Stimulated activated CD4-positive, alpha-beta T cell treated with anti-CD3 and anti-CD28 coated beads, Interleukin-4, amount 100 ng/mL, for 1 hour (primary cell): ENCODE measurements around the gene GZF1.

Source experiments
- DNase-seq: peaks from one replicate; pipeline ENCODE4 v3.0.0-alpha.2; 2020

The GZF1 gene

DNA sequence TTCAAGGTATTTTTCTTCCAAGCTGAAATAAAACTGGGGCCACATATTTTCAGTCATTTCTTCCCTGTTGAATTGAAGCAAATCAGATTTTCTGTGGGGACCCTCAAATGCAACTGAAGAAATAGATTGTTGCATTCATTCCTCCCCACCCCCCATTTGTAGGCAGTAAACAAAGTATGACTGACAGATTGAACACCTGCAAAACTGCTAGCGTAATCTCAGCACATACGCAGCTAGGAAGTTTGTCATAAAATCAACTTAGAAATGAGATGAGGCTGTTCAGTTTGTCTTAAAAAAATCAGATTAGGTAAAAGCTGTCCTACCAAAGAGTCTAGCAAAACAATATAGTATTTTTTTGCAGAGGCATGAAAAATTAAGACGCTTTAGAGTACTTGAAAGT is 8.9 kb downstream of the GZF1 start:
- DNase-seq: no peak

DNA sequence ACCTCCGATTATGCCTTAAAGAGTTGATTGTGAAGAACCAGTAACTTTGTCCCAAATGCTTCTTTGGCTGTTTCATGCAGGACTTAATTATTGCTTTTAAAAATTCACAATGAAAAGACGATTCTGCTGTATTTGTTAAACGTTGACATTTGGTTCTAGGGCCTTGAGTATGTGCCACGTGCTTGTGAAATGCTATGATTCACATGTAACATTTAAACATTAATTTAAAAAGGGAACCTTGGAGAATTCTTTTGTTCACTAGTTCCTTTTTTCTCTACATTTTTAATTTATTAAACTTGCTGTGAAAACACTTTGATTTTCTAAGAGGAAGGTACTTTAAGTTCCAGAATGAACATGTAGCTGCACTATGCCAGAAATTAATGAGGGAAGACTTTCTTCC is 9.5 kb downstream of the GZF1 start:
- no peak for DNase-seq

DNA sequence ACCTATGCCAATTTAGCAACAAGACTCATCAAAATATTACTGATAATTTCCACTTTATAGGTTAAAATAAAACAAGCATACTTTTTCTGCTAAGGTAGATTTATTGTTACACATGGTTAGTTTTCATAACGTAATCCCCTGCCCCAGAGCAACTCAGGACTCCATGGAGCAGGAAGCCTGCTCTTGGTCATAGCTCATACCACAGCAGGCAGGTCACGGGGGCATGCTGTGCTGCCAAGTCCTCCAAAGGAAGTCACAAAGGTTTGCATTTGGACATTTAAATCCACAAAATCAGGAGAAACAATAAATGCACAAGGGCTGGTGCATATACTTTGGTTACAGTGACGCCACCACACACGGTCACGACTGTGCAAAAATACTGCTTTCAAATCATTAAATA is 12.5 kb downstream of the GZF1 start:
- no peak for DNase-seq

DNA sequence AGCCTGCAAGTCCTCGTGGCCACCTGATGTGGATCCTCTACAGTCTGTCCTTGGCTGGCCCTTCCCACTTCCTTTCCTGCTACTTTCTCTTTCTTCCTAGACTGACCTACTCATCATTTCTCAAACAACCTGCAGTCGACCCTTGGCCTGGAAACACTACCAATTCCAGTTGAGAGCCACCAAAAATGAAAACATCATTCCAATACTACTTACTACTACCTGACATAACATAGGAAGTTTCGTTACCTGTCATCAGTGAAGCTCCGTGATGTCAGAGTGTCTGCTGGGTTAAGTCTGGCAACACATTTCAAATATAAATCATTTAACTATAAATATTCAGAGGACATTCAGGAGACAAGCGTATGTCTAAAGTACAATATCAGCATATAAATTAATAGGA is 13.8 kb downstream of the GZF1 start:
- DNase-seq: no peak

DNA sequence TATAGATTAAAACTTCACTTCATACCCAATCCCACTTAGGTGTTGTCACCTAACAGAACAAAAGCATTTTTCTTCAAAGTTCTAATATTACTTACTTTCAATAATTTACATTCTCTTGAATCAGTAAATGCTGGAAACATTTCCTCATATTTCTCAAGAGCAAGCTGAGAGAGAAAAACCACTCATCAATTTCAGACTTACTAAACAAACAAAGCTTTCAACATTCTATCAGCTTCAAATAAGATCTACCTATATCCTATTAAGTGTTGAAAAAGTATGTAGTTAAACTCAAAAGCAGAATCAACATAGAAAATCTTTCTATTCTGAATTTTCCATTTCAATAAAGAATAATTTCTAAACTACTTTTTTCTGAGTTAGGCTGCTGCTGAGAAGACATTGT is 17.8 kb downstream of the GZF1 start:
- no peak for DNase-seq

DNA sequence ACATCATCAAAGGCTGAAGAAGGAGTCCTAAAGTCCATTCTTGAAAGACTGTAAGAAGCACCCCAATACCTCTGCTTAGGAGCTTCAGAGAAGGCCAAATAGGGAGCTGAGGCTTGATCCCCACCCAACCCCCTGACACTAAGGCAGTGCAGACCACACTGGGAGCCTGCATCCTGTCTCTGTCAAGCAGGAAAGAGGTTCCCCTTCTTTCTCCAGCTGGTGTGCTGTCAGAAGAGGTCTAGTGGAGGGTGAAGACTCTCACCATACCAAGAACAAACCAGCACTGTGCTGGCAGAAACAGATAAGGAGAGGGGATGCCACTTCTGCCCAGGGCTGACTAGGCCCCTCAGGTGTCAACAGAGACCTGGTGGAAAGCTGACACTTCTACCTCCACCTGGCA is 19.9 kb downstream of the GZF1 start:
- DNase-seq: no peak

DNA sequence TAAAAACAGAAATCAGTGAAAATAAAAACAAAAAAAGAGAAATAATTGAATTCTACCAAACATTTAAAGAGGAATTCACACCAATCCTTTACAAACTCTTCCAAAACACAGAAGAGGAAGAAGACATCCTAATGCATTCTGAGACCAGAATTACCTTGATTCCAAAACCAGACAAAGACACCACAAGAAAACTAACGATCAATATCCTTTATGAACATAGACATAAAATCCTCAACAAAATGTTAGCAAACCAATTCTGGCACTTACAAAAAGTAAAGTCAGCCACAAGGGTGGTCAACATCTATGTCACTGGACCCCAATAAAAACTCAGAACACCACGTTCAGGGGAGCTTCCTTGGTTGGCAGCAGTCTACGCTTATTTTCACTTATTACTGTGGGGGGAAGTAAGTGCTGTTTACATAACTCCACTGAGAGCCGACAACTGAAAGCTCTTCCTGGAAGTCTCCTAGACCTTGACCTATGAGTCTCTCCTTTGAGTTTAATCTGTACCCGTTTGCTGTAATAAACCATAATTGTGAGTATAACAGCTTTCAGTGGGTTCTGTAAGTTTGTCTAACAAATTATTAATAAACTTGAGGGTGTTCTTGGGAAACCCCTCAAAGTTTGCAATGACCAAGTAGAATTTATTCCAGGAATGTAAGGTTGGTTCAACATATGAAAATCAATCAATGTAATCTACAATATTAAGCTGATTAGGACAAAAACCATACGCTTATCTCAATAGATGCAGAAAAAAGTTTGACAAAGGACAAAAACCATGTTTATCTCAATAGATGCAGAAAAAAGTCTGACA is 24.5 kb downstream of the GZF1 start:
- no peak for DNase-seq

DNA sequence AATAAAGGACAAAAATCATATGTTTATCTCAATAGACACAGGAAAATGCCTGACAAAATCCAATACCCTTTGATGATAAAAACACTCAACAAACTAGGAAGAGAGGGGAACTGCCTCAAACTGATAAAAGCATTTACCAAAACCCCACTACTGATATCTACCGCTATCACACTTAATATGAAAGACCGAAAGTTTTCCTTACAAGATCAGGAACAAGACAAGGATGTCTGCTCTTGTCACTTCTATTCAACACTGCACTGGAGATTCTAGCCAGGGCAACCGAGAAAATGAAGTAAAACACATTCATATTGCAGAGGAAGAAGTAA is 25.1 kb downstream of the GZF1 start:
- DNase-seq: no peak

DNA sequence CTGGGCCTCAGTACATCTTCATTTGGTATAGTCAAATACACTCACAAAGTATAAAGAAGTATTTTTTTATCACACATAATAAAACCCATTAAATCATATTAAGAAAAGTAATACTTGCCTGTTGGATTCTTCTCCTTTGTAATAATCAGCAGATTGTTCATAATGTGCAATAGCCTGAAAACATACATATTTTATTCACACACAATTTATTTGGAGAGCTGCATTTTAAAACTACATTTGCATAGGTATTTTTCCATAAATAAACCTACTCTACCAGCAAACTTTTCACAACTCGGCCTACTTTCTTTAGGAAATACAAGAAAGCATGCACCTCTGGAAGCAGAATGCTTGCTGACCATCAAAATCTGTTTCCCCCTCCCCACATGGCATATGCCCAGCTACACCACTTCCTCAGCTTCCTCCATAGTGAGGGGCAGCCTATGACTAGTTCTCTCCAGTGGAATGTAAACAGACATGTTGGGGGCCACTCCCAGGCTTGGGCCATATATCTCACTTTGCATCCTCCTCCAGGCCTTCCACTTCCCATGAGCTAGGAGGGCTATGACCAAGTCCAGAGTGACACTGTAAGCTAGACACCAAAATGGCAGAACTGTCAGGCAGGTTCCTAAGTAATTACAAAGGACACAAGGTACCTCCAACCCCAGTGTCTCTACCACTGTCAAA is 28.3 kb downstream of the GZF1 start:
- DNase-seq: no peak

DNA sequence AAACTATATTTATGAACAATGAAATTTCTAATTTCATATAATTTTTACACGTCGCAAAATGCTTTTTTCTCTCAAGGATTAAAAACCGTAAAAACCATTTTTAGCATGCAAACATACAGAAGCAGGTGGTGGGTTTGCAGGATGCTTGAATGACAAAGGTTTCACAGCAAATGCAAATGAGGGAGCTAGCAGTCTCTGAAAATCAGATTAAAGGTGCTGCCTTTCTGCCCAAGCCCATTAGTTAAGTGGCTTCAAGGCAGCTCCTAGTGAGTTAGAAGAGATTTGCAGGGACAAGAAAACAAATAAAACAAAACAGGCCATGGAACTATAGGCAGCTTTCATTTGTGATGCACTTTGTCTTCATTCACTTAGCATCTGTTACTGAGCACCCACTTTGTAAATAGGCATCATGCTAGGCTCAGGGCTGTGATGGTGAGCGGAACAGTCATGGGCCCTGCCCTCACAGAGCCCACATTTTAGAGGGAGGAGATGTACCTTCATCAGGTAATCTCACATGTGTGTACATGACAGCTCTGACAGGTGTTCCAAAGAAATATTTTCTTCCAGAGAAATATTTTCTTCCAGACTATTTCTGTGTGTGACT is 29.8 kb downstream of the GZF1 start:
- DNase-seq: no peak

DNA sequence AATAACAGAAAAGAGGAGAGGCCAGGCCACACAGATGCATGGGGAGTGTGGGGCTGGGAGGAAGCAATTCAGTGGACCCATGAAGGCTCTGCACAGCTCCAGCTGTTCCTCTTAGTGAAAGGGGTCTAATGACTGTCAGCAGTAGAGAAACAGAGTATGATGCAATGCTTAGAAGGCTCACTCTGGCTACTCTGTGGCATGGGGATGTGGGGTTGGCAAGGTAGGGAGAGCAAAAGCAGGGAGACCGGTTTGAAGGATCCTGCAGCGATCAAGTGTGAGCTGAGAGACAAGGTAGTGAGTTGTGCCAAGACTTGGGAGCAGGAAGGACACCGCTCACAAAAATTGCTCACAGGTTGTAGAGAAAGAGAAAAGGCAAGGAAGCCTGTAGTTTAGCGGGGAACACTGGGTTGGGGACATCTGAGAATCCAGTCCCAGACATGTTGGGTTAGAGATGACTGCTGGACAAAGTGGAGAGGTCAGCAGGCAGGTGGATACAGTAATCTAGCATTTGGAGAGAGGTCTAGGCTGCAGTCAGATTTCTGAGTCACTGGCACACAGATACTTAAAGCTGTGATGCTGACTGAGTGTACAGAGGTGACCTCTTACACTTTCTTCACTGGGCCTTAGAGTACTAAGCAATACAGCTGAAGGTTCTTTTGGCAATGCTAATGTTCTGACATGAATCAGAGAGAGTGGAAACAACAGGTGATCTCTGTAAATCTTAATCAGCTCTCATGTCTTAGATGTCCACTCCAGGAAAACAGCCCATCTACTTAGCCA is 32.2 kb downstream of the GZF1 start:
- DNase-seq: no peak

DNA sequence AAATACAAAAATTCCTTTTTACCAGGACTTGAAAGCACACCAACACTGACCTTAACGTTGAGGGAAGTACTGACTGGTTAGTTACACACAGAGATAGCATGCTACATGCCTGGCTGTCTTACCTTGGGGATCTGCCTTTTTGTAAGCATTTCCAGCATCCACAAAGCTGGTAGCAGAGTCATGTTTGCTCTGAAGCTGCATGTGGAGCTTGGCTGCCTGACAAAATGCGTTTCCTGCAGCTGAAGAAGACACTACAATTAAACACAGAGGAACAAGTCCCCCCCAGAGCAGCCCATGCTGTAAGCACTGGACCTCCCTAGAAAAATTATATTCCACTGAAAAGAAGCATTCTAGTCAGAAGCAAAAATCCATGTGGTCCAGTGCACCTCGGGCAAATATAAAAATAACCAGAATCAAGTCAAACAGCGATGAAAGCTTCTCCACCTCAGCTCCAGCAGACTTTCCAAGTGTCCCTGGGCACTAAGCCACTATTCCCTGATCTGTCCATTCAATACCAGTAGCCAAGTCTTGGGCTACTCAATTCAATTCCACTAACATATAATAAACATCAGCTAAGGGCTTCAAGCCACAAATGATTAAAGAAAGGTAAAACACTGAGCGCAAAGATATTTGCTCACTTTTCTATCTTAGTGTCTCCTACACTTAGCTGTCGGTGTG is 35.1 kb downstream of the GZF1 start:
- DNase-seq: no peak

DNA sequence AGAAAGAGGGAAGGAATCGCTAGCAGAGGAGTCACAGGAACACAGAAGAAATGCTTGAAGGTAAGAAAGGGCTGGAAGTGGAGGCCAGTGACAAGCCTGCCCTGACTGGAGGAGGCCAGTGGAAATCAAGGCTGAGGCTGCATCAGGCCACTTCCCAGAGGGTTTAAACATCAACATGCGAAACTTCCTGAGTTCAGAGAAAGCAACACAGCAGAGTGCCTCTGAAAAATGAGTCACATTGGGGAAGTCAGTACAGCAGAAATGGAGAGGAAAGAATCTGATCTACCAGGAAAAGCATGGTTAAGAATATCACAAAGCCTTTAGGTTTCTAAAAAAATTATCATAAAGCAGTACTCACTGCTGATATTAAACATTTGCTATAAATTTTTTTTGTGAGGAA is 36.0 kb downstream of the GZF1 start:
- no peak for DNase-seq

DNA sequence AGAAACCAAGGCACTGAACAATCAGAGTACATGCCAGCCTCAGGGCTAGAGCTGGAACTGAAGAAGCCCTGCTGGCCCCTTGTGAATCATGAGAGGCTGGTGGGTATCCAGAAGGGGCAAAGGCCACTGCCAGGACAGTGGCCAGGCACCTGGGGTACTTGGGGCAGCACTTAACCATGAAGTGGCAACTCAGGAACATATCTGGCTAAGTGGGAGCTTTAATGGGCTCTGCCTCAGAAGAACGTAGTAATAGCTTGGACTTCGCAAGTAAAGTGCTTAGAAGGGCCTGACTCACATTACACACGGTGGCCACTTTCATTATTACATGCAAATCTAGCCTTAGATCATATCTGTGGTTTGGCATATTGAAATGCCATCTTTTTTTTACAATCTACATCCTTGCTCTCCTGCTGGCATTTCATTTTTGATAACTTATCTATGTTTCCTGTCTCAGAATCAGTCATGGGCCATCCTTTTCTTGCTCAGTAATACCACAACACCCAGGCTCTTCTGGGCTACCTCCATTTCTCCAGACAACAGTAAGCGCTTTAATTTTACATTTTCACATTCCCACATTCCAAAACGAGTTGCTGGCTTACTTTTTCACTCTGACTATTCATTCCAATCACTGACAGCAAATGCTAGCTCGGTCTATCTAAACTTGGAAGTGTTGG is 37.7 kb downstream of the GZF1 start:
- DNase-seq: no peak

DNA sequence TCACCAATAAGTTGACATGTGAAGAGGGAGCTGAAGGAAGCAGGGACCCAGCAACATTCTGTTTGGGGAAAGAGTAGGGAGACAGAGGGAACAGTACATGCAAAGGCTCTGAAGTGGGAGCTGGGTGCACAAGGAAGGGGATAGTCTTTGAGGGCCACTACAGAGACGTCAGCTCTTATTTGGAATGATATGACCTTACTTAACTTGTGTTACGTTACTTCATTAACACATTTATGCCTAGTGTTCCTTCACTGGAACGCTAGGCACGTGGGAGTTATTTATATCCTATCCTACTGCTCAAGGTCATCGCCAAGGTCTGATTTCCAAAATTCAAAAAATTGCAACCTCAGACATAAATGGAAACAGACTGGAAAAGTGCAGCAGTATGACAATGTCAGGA is 39.1 kb downstream of the GZF1 start:
- no peak for DNase-seq

DNA sequence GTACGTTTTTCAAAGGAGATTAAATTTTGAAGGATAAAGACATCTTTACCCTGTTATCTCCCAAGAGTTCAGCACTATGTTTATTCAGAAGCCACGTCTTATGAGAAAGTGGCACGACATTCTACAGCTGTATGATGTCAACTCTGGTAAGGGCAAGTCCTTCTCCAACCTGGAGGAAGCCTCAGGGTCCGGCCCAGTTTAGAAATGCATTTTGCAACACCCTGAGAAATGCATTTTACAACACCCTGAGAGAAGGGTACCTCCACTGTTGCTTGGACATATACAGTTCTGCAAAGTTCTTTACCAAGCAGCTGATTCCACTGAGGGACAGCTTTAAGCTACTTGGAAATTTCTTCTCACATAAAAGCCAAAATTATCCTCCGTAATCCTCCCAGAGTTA is 41.8 kb downstream of the GZF1 start:
- DNase-seq: no peak

DNA sequence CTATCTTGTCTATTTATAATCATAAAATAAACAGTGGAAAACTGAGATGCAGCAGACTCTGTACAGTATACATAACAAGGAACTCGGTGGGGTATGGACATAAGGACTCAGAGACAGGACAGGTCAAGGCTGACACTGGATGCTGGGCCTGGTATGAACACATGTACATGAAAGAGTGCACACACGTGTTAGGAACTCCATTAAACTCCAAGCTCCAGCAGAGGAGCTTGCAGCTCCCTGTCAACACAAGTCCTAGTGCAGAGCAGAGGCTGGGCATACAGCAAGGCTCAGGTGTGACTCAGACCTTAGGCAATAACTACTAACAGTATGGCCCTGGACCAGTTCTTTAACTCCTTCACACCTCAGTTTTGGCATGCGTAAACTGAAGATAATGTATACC is 42.2 kb downstream of the GZF1 start:
- DNase-seq: no peak

DNA sequence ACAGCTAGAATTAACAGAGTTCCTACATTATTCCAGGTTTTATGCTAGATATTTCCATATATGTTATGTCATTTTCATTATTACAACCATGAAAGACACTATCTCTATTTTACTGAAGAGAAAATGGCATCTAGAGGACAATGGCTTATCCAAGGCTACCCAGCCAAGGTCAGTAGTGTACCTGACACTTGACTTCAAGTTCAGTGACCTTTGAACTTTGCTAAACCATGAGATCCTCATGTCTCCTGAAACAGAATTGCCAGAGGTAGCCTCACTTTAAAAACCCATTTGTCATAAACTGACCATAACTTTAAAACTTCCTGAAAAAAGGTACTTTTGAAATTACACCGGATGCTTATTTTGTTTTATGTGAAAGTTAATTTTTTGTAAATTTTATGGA is 44.9 kb downstream of the GZF1 start:
- no peak for DNase-seq

DNA sequence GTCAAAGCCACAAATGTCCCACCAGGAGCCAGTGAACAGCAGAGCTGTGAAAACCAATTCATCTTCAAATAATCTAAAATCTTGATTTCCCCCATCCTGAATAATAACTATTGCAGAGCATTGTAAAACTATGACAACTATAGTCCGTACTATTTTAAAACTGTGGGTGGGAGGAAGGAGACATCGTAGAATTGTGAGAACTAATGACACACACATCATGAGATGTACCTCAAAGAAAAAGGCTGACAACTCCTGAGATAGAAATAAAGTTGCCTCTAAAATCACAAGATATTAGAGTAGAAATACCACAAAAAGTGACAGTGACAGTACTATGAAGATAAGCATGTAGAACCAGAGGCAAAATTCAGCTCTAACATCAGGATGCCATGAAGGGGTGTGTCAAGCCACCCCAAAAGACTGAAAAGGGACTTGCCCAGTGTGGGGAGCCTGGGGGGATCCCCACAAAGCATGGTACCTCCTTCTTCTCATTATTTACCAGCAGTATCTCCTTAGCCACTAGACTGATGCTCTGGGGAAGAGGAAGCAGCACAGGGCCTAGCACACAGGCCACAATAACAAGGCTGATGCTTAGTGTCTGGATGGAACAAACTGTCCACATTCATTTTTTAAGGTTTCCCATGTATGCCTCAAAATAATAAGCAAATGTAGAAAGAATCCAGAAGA is 45.9 kb downstream of the GZF1 start:
- no peak for DNase-seq

DNA sequence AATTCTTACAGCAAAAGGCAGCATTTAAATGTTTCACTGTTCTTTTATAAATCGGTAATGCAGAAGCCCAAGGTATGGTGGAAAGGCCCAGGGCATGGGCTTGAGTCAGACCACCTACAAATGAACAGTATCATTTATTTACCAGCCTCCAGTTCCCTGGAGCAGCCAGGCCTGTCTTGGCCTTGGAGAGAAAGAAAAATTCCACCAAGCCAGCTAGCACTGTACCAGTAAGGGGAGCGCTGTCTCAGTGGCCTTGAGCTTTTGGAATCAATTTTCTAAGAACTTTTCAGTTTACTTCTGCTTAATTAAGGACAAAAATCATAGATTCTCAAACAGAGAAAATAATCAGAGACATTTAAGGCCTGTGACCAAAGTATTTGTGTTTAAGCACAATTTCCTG is 47.0 kb downstream of the GZF1 start:
- no peak for DNase-seq

DNA sequence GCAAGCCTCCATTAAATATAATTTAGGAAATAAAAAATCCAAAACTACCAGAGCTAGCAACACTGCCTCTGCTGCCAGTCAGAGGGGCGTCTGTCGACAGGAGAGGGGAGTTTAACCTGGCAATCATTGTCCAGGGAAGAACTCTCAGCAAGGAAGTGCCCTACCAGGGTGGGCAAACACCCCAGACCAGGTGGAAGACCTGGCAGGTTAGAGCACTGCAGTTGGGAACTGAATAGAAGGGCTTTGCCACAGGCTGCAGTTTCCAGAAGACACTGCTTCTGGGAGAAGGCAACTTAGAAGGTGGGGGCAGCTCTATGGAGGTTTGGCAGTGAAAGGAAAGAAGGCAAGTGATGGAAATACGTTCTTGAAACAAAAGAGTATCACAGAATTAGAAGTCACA is 47.8 kb downstream of the GZF1 start:
- no peak for DNase-seq
